ENCODE data around the gene ZIC2.

The ZIC2 gene

GRCh38 chr13:99979453-99980200, 2.0 kb upstream of the ZIC2 start:
- TF ChIP-seq CTCF (IDR thresholded peaks at IDR 0.05; ENCODE audit: low read depth, low read length, missing control alignments): no peak
- H3K4me3 ChIP-seq (replicated peaks; ENCODE audit: low read depth, low read length): peak overlapping the region; percentile 15; the same call in 1 of the 2 replicates
- no peak for DNase-seq (ENCODE audit: extremely low read depth, low read depth)

- TF ChIP-seq CTCF (IDR thresholded peaks at IDR 0.05; ENCODE audit: low read depth, low read length, missing control alignments): no peak
- DNase-seq (ENCODE audit: extremely low read depth, low read depth): no peak
- peak overlapping the region; percentile 15 for H3K4me3 ChIP-seq (replicated peaks; ENCODE audit: low read depth, low read length)
Observed at GRCh38 chr13:99980201-99980823, 1.3 kb upstream of the ZIC2 start.

- no peak for DNase-seq (ENCODE audit: extremely low read depth, low read depth)
- H3K4me3 ChIP-seq (replicated peaks; ENCODE audit: low read depth, low read length): peak overlapping the region; percentile 26
- TF ChIP-seq CTCF (IDR thresholded peaks at IDR 0.05; ENCODE audit: low read depth, low read length, missing control alignments): no peak
Observed at GRCh38 chr13:99980824-99981734, 505 bp upstream of the ZIC2 start.

DNA sequence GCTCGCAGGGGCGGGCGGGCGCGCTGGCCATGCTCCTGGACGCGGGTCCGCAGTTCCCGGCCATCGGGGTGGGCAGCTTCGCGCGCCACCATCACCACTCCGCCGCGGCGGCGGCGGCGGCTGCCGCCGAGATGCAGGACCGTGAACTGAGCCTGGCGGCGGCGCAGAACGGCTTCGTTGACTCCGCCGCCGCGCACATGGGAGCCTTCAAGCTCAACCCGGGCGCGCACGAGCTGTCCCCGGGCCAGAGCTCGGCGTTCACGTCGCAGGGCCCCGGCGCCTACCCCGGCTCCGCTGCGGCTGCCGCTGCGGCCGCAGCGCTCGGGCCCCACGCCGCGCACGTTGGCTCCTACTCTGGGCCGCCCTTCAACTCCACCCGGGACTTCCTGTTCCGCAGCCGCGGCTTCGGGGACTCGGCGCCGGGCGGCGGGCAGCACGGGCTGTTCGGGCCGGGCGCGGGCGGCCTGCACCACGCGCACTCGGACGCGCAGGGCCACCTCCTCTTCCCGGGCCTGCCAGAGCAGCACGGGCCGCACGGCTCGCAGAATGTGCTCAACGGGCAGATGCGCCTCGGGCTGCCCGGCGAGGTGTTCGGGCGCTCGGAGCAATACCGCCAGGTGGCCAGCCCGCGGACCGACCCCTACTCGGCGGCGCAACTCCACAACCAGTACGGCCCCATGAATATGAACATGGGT, 599 bp downstream of the ZIC2 start:
- DNase-seq (ENCODE audit: extremely low read depth, low read depth): no peak
- no peak for TF ChIP-seq CTCF (IDR thresholded peaks at IDR 0.05; ENCODE audit: low read depth, low read length, missing control alignments)
- H3K4me3 ChIP-seq (replicated peaks; ENCODE audit: low read depth, low read length): no peak overlapping the region

GRCh38 chr13:99982731-99983498, 1.3 kb downstream of the ZIC2 start:
- no peak overlapping the region for H3K4me3 ChIP-seq (replicated peaks; ENCODE audit: low read depth, low read length)
- no peak for TF ChIP-seq CTCF (IDR thresholded peaks at IDR 0.05; ENCODE audit: low read depth, low read length, missing control alignments)
- no peak for DNase-seq (ENCODE audit: extremely low read depth, low read depth)
